Hepatocyte (in vitro differentiated cells): ENCODE results near the gene DOCK3. TPM values are rescaled to one million over a fixed set of nuclear protein-coding genes. Genes with fewer than 3 reads are reported as not detected.
"Not testable (repeated sequence)": the region's sequence is repeated elsewhere in the genome, so short reads cannot be mapped to it uniquely, and the experiment has no call there.

Experiments
- DNase-seq: peaks from one replicate; pipeline ENCODE4 v3.0.0-alpha.2; 2016; ENCODE audit warnings: low spot score
- H2AFZ ChIP-seq: fragments of 200-600 bp; sonication (generic); 2 replicates; pipeline ENCODE4 v1.6.0; 2016; ENCODE audit warnings: antibody characterized with exemption, mild to moderate bottlenecking
- H3K27ac ChIP-seq: fragments of 200-600 bp; sonication (generic); 2 replicates; pipeline ENCODE4 v1.5.1; 2016; ENCODE audit warnings: mild to moderate bottlenecking
- H3K27me3 ChIP-seq: fragments of 200-600 bp; sonication (generic); 2 replicates; pipeline ENCODE4 v1.6.1; 2016
- H3K36me3 ChIP-seq: fragments of 200-600 bp; sonication (generic); replicated peaks from 2 replicates; pipeline ENCODE4 v1.5.1; 2016; ENCODE audit warnings: low read depth; ENCODE audit not compliant: insufficient read depth
- H3K4me1 ChIP-seq: fragments of 200-600 bp; sonication (generic); 2 replicates; pipeline ENCODE4 v1.5.1; 2016; ENCODE audit warnings: mild to moderate bottlenecking, moderate library complexity; ENCODE audit not compliant: insufficient read depth
- H3K4me2 ChIP-seq: fragments of 200-600 bp; sonication (generic); 2 replicates; pipeline ENCODE4 v1.6.0; 2016
- H3K4me3 ChIP-seq: fragments of 200-600 bp; sonication (generic); 2 replicates; pipeline ENCODE4 v1.5.1; 2016; ENCODE audit warnings: mild to moderate bottlenecking
- H3K79me2 ChIP-seq: fragments of 200-600 bp; sonication (generic); 2 replicates; pipeline ENCODE4 v1.6.0; 2017; ENCODE audit warnings: mild to moderate bottlenecking
- H3K9me2 ChIP-seq: fragments of 200-600 bp; sonication (generic); replicated peaks from 2 replicates; pipeline ENCODE4 v1.6.0; 2017; ENCODE audit warnings: mild to moderate bottlenecking; ENCODE audit not compliant: insufficient read depth
- H3K9me3 ChIP-seq: fragments of 200-600 bp; sonication (generic); 2 replicates; pipeline ENCODE4 v1.5.1; 2016; ENCODE audit warnings: low read depth, mild to moderate bottlenecking
- H4K20me1 ChIP-seq: fragments of 200-600 bp; sonication (generic); 2 replicates; pipeline ENCODE4 v1.6.0; 2016; ENCODE audit warnings: mild to moderate bottlenecking; ENCODE audit not compliant: insufficient read depth, poor library complexity, severe bottlenecking
- CTCF ChIP-seq: fragments of 200-600 bp; sonication (generic); IDR thresholded peaks from 2 replicates; pipeline ENCODE4 v1.5.1; 2016; ENCODE audit warnings: antibody characterized with exemption, mild to moderate bottlenecking; ENCODE audit not compliant: poor library complexity
- EZH2 ChIP-seq: fragments of 200-600 bp; sonication (generic); IDR thresholded peaks from 2 replicates; pipeline ENCODE4 v1.6.1; 2016; ENCODE audit warnings: antibody characterized with exemption, mild to moderate bottlenecking, borderline replicate concordance
- EZH2phosphoT487 ChIP-seq: fragments of 200-600 bp; sonication (generic); IDR thresholded peaks from one replicate; pipeline ENCODE4 v1.6.1; 2018; ENCODE audit warnings: antibody characterized with exemption, mild to moderate bottlenecking, low read depth, moderate library complexity; ENCODE audit not compliant: unreplicated experiment, severe bottlenecking
- WGBS: methylation state at CpG from one replicate; pipeline ENCODE4 v1.1.6; 2016; ENCODE audit warnings: low lambda C conversion rate; ENCODE audit errors: missing lambda C conversion rate; 5-methylcytosine and 5-hydroxymethylcytosine counted together
- polyA plus RNA-seq: library from polyadenylated mRNA; unstranded; fragments of >200 nt; fragmentation: Nextera tagmentation; extraction: Ambion mirVana; gene quantifications from 2 replicates; pipeline ENCODE4 v1.2.1, GENCODE V29; 2016
- total RNA-seq: library from RNA; depleted of rRNA; stranded (reverse); fragments of >200 nt; gene quantifications from 2 replicates; pipeline ENCODE4 v1.2.3, GENCODE V29; 2014

Gene DOCK3
- total and polyA plus RNA-seq, 2 experiments from 2014 or later: 0.77 to 1.6 TPM

GRCh38 chr3:51163051-51163450 lies 488.3 kb downstream of the DOCK3 start:
- H3K79me2 ChIP-seq: no peaks in the 10 kb centered on the region
- H4K20me1 ChIP-seq: no peaks in the 10 kb centered on the region
- H3K9me2 ChIP-seq: no peaks in the 10 kb centered on the region
- H3K4me2 ChIP-seq: no peak overlapping the region
- H3K27me3 ChIP-seq: no peaks in the 10 kb centered on the region
- TF ChIP-seq EZH2 (no peak), CTCF (no peak), EZH2phosphoT487 (no peak)
- no peaks in the 10 kb centered on the region for H3K9me3 ChIP-seq
- no peak overlapping the region for H3K4me3 ChIP-seq
- H3K36me3 ChIP-seq: no peaks in the 10 kb centered on the region
- H2AFZ ChIP-seq: no peak overlapping the region
- H3K4me1 ChIP-seq: no peaks in the 10 kb centered on the region
- WGBS: 88% methylated on average over 1 of the region's 1 CpG
- DNase-seq: no peak
- no peak overlapping the region for H3K27ac ChIP-seq

GRCh38 chr3:51173518-51174271 lies 499.0 kb downstream of the DOCK3 start:
- H3K36me3 ChIP-seq: no peaks in the 10 kb centered on the region
- no peak for DNase-seq
- TF ChIP-seq CTCF (no peak), EZH2phosphoT487 (no peak), EZH2 (no peak)
- WGBS: 90% methylated on average over 3 of the region's 3 CpGs
- no peaks in the 10 kb centered on the region for H3K27me3 ChIP-seq
- H2AFZ ChIP-seq: no peak overlapping the region
- H3K4me1 ChIP-seq: no peaks in the 10 kb centered on the region
- H3K27ac ChIP-seq: no peak overlapping the region
- H4K20me1 ChIP-seq: no peaks in the 10 kb centered on the region
- no peak overlapping the region for H3K4me2 ChIP-seq
- H3K79me2 ChIP-seq: no peaks in the 10 kb centered on the region
- no peak overlapping the region for H3K4me3 ChIP-seq
- H3K9me2 ChIP-seq: no peaks in the 10 kb centered on the region
- peaks cover 8% of the 10 kb centered on the region for H3K9me3 ChIP-seq

- Histone ChIP-seq H3K9me2 (no peaks in the 10 kb centered on the region), H3K4me2 (no peak overlapping the region), H3K27me3 (no peaks in the 10 kb centered on the region), H3K36me3 (no peaks in the 10 kb centered on the region), H3K79me2 (no peaks in the 10 kb centered on the region), H2AFZ (no peak overlapping the region), H3K4me3 (no peak overlapping the region), H3K9me3 (peaks cover 8% of the 10 kb centered on the region), H3K4me1 (no peaks in the 10 kb centered on the region), H4K20me1 (no peaks in the 10 kb centered on the region), H3K27ac (no peak overlapping the region)
- DNase-seq: no peak
- TF ChIP-seq EZH2 (no peak), EZH2phosphoT487 (no peak), CTCF (no peak)
Measured at GRCh38 chr3:51176923-51177322, 502.2 kb downstream of the DOCK3 start.

GRCh38 chr3:51186446-51186845 lies 511.7 kb downstream of the DOCK3 start:
- not testable (repeated sequence) for H3K9me3 ChIP-seq, H3K4me2 ChIP-seq, H3K36me3 ChIP-seq, H3K4me3 ChIP-seq, H3K27ac ChIP-seq, H3K4me1 ChIP-seq, H3K9me2 ChIP-seq, H4K20me1 ChIP-seq, H3K27me3 ChIP-seq, DNase-seq, H3K79me2 ChIP-seq, H2AFZ ChIP-seq
- WGBS: 77% methylated on average over 3 of the region's 3 CpGs
